GM18858 (cell line): ENCODE data around the gene PXT1.
"Not testable (repeated sequence)": the region's sequence is repeated elsewhere in the genome, so short reads cannot be mapped to it uniquely, and the experiment has no call there.

ENCODE experiments used
- ATAC-seq: cut with Tn5 transposase; IDR thresholded peaks from one replicate; pipeline ENCODE4 v1.9.1; 2021; ENCODE audit not compliant: unreplicated experiment

The PXT1 gene, protein sequence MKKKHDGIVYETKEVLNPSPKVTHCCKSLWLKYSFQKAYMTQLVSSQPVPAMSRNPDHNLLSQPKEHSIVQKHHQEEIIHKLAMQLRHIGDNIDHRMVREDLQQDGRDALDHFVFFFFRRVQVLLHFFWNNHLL

DNA sequence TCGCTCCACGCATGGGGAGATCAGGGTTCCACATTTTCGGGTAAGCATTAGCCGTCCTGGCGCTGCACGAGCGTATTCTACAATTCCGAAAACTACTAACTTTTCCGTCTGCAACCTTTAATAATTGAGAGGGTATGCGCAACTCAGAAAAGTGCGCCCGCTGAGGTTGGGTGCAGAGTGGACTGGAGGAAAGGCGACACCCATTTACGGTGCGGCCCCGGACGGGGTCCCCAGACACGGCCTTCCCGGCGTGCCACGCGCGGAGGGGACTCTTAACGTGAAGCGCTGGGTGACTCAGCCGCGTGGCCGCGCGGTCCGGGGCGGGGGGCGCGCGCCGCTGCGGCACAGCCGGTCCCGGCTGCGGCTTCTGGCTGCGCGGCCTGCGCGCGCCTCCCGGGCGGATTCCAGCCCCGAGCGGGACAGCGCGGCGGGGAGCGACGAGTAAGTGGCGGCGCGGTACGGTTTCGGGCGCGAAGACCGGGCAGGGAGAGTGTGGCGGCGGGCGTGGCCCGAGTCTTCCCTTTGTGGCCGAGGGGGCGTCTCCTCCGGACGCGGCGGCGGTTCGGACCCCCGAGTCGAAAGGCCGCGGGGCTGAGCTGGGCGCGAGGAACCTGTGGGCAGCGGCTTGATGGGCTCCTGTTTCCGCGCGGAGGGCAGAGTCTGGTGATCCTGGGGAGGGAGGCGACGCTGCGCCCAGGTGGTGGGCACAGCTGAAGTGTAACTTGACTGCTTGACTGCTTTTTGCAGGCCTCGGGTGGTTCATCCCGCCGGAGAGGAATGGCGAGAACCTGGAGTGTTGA, at the start of gene PXT1, which contains the start of gene KCTD20:
PXT1 (minus strand) TSS at position 184 of the 800 bp plus-strand sequence. CDS start 16,772 bp downstream, outside the sequence.
KCTD20 (plus strand) TSS at position 330 of the 800 bp plus-strand sequence. CDS start 27,098 bp downstream, outside the sequence.
- peak; percentile 66 for ATAC-seq

DNA sequence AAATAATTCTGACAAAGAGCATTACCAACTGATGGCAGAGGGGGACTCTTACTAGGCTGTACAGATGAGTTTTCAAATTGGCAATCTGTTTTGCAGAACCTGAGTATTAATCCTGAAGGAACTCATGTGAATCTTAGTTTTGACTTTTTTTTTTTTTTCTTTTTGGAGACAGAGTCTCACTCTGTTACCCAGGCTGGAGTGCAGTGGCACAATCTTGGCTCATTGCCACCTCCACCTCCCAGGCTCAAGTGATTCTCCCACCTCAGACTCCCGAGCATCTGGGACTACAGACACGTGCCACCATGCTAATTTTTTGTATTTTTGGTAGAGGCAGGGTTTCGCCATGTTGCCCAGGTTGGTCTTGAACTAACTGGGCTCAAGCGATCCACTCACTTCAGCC, 49.4 kb upstream of the PXT1 start:
- no peak for ATAC-seq

DNA sequence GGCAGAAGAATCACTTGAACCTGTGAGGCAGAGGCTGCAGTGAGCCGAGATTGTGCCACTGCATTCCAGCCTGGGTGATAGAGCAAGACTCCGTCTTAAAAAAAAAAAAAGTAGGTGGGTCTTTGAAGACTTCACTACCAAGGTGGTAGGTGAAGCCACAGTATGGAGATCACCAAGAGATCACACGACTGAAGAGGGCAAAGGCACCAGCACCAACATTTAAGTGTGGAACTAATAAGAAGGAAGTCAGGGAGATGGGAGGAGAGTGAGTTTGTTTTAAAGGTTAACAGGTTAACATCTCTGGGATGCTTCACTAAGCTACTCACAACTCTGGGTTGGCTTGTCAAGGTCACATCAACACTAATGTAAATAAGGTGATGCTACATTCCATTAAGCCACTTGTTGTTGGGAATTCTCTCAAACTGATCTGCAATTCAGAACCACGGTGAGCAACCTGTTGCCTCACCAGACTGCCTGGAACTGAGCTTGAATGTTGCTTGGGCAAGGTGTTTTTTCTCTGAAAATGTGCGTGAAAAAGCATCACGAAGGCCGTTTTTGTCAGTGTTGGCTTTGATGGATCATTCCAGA, 48.8 kb upstream of the PXT1 start:
- ATAC-seq, result no peak

DNA sequence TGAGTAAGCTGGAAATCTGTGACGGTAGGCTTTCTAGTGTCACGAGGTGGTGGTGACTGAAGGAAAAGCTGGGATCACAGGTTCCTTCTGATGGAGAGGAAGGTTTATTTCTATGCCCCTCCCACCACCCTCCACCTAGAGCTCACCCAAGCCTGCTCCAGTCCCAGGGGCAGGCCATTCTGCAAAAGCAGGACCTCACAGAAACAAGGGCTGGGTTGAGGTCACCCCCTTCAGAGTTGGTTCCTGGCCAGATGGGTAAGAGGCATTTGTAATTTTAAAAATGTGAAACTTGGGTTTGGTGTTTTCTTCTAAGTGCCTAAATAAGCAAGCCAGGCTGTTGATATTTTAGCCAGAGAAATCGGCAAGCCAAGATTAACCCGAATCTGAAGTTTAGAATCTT, 46.8 kb upstream of the PXT1 start:
- no peak for ATAC-seq

DNA sequence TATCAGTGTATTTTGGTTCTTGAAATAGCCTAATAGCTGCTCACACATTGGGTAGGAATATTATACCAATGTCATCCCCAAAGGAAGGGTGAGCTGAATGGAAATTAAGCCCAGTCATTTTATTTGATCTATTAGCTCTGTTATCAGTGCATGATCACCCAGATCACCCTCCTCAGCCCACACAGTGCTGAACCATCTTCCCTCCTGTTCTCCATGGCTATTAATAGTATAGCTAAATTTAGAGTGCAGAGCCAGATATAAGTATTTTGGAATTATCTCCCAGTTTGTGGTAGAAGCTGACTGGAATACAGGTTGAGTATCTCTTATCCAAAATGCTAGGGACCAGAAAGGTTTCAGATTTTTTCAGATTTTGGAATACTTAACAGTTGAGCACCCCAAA, 45.6 kb upstream of the PXT1 start:
- ATAC-seq, result no peak

DNA sequence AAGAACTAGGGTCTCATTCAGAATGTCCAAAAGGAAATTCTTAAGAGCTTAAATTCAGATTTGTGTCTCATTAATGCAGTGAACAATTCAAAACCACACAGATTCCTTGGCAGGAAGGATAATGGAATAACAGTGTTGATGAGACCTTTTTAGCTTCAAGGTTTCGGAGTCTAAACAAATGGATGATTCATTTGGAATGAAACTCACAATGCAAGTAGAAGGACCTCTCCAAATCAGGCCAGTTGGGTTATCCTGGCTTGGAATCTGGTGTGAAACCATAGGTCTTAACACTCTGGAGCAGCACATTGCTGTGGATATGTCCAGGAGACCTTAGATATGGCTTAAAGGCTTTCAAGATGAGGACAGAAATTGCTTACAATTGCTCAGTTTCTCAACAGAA, 45.0 kb upstream of the PXT1 start:
- ATAC-seq, result no peak

DNA sequence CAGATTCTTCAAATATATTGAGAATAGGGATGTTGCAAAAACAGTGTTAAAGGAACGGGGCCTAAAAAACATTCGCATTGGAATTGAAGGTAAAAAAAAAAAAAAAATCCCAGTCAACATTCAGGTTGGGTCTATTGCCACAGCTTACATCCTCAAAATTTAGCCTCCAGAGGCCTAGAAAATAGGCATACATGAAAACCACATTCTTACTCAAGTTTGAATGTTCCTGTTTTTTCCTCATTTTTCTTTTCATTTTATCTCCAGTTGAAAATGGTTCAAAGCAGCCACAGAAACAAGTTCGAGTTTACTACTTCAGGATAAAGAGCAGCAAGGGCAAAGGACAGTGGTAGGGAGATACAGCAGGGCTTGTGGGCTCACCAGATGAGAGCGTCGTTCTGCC, 42.1 kb upstream of the PXT1 start:
- ATAC-seq, result no peak

DNA sequence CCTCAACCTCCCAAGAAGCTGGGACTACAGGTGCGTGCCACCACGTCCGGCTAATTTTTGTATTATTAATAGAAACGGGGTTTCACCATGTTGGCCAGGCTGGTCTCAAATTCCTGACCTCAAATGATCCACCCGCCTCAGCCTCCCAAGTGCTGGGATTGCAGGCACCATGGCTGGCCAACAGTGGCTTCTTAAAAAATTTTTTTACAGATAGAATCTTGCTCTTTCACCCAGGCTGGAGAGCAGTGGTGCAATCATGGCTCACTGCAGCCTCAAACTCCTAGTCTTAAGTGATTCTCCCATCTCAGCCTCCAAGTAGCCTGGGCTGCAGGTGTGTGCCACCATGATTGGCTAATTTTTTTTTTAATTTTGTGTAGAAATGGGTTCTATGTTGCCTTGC, 40.7 kb upstream of the PXT1 start:
- not testable (repeated sequence) for ATAC-seq

DNA sequence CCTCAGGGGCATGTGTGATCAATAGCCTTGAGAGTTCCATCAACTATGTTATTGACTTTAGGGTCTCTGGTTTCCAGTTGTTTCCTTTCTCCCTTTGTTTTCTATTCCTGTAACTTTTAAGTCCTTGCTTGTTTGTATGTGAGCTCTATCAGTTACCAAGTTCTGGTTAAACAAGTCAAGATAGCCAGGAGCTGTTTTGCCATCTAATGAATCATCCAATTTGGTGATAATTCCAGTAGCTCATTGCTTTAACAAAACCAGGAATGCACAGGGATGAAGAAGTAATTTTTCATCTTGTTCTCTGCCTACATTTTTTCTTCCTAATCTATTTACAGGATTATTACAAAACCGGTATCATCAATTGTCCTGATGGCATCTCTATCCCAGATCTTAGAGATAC, 36.6 kb upstream of the PXT1 start:
- ATAC-seq, result no peak

DNA sequence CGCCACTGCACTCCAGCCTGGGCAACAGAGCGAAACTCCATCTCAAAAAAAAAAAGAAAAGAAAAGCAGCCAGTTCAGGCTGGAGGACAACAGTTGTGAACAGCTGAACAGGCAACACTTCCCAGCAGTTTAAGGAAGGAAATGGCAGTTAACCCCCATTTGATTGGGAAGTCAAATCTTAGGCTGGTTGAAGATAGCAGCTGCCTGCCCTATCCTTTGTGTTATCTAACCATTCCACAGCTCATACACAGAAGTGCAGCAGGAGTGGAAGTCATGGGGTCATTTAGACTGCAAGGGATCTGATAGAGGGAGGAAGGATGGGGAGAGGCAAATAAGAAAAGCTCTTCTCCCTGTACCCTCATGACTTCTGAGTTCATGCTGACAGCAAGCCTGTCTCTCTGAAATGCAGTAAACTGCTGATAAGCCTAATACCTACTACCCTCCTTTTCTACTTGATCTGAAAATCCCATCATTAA, 35.4 kb upstream of the PXT1 start:
- no peak for ATAC-seq

DNA sequence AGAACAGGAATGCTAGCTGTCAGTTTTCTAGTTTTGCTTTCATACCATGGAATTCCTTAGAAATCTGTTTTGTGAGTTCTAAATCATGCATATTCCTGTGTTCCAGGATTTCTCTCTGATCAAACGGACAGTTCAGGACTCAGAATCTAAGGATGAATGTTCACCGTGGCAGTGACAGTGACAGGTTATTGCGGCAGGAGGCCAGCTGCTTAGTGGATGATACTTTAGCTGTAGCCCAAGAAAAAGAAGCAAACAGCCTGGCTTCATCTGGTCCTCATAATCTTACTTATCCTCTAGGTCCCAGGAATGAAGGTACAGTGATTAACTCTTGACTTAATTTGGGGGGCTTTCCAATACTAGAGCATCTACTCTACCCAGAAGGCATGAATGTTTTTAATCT, 27.3 kb upstream of the PXT1 start:
- no peak for ATAC-seq

DNA sequence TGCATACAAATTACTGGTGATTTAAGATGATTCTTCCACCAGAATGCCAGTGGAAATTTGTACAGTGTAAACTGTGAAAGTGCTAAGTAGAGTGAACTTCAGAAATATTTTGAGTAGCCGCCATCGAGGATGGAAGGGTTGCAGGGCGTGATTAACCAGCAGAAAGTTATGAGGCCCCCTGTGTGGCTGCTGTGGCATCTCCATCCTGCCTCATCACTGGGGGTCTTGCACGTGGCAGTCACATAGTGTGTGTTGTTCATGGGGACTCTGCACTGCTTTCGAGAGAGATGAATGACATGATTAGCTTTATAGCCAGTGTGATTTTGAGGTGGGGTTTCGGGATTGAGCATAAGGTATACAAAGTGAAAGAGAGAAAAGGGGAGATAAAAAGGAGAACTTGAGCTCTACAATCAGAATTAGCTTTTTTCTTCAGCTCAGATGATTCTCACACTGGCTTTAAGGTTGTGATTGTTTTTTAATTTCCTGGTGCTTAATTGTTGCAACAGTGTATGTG, 26.6 kb upstream of the PXT1 start:
- no peak for ATAC-seq

DNA sequence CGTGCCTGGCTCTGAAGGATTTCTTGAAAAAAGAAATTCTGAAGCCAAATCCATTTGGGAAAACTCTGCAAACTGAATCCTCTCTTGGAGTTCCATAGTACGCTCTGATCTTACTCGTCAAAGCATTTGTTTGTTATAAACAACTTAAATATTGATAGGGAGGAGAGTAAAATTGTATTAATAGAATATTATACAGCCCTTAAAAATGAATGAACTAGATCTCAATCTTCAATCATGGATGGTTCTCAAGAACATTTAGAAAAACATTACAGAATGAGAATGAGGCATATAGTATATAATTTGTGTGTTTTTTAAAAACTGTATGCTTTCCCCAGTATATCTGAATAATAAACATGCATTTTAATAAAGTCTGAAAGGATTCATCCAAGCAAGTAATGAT, 25.0 kb upstream of the PXT1 start:
- no peak for ATAC-seq

DNA sequence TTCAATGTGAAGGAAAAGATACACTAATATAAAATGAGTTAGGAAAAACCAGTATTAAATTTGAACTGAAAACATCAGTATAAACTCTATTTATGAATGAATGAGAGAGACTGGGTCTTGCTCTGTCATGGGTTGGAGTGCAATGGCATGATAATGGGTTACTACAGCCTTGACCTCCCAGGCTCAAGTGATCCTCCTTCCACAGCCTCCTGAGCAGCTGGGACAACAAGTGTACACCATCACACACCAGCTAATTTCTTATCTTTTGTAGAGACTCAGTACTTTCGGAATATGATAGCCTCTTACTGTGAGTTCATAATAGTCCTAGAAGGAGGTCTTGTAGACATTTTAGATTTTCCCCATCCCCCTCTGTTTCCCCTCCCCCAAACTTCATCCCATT, 21.6 kb upstream of the PXT1 start:
- no peak for ATAC-seq

DNA sequence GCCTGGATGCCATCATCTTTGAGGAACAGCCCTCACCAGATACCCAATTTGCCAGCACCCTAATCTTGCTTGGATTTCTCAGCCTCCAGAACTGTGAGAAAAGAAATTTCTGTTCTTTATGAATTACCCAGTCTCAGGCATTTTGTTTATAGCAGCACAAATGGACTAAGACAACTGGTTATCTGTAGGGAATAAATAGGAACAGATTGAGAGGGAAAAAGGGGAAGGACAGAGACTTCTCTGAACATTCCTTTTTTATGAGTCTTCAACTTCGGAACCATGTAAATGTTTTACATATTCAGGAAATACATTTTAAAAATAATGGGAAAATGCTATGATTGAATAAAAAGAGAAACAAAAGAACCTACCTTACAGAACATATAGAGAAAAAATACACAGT, 21.0 kb upstream of the PXT1 start:
- ATAC-seq, result no peak

DNA sequence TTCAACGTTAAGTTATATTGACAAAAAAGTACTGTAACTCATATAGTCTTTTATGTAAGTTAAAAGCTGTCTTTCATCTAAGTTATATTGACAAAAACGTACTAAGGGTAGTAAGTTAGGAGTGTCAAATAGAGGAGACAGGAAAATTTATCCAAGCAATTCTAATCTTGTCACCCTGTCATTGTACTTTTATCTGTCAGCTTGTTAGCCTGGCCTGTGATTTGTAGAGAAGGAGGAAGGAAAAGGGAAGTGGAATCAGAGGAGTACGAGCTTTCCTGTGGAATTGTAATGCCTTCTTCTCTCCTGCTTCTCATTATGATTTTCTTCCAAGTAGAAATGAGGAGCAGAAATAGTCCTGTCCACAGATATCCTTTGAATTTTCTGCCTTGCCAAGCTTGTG, 19.0 kb upstream of the PXT1 start:
- no peak for ATAC-seq

DNA sequence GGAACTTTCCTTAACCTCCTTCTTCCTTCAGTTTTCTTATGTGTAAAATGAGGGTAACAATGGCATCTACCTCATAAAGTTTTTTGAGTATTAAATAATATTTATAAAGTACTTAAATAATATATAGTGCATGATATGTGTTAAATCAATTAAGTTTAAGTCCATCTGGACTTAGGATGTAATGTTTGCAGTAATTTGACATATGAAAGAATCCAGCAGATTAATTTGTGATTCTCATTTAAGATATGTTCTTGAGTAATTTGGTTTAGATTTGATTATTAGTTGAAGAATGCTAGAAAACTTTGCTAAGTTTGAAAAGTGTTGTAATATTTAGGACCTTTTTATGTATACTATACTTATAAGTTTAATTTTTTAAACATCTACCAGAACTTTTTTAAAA, 18.3 kb upstream of the PXT1 start:
- no peak for ATAC-seq

DNA sequence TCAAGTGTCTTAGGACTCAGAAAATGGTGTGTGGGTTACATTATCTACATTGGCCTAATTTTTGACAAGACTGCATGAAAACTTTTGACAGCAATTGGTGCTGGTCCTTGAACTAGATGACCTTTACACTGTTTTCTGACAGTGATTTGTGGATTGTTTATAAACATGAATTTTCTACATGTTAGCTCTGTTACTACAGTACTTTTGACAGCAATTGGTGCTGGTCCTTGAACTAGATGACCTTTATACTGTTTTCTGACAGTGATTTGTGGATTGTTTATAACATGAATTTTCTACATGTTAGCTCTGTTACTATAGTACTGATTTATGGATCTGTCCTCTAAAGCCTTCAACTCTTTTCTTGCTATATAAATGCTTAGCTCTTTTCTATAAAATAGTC, 16.8 kb upstream of the PXT1 start:
- no peak for ATAC-seq

DNA sequence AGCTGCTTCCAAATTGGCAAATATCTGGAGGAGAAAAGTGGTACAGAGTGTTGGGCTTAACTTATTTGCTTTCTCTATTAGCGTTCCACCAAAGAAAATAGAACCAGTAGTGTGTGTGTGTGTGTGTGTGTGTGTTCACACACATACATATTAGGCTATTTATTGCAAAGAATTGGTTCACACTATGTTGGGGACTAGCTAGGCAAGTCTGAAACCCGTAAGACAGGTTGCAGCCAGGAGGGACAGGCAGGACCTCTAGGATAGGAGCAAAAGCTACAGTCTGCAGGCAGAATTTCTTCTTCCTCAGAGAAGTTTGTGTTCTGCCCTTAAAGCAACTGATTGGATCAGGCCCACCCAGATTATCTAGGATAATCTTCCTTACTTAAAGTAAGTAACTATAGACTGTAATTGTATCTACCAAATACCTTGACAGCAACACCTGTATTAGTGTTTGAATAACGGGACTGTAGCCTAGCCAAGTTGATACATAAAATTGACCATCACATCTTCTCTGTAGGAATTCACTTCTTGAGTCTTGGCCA, 12.9 kb upstream of the PXT1 start:
- no peak for ATAC-seq

DNA sequence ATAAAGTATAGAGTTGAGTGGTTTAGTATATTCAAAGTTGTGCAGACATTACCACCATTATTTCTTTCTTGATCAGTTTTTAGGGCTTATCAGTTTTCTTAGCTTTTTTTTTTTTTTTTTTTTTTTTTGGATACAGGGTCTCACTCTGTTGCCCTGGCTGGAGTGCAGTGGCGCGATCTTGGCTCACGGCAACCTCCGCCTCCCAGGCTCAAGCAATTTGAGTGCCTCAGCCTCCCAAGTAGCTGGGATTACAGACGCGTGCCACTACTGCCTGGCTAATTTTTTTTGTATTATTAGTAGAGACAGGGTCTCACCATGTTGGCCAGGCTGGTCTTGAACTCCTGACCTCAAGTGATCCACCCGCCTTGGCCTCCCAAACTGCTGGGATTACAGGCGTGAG, 10.2 kb upstream of the PXT1 start:
- ATAC-seq, result not testable (repeated sequence)

DNA sequence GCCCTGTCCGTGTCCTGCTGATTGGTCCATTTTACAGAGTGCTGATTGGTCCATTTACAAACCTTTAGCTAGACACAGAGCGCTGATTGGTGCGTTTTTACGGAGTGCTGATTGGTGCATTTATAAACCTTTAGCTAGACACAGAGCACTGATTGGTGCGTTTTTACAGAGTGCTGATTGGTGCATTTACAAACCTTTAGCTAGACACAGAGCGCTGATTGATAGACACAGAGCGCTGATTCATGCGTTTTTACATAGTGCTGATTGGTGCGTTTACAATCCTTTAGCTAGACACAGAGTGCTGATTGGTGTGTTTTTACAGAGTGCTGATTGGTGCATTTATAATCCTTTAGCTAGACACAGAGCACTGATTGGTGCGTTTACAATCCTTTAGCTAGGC, 6.5 kb upstream of the PXT1 start:
- ATAC-seq, result not testable (repeated sequence)

DNA sequence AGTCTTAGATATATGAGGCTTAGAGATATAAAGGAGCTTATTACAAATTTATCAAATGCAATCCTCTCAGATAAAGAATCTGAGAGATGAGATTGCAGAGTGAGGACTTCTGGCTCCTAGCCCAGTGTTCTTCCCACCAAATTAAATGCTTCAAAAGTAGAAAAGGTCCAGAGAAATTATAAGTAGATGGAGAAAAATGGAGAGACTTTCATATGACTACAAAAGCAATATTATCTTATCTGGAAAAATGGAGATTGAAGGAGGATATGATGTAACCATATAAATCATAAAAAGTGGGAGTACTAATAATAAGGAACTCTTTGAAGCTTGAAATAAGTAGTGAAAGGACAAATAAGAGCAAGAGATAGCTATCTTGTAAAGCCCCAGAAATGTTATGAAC, 3.0 kb upstream of the PXT1 start:
- no peak for ATAC-seq
